Stomach (tissue), 9 donors: ENCODE measurements around the gene RPUSD3. TPM values are rescaled to one million over a fixed set of nuclear protein-coding genes. Genes with fewer than 3 reads are reported as not detected.
"Not testable (repeated sequence)": the region's sequence is repeated elsewhere in the genome, so short reads cannot be mapped to it uniquely, and the experiment has no call there.

Experiments
- DNase-seq, 2 donors: peaks; one replicate each; pipeline versions ENCODE4 v3.0.0 to v3.0.0-alpha.2; 2013 to 2019
- H3K27ac ChIP-seq, 5 donors: fragments of 200-600 bp in 4 of 5; sonication (generic) in 4 of 5; one replicate each; pipeline ENCODE4 v1.5.1; 2013 to 2019; ENCODE audit warnings: mild to moderate bottlenecking in 1 of 5, moderate library complexity in 1 of 5
- H3K27me3 ChIP-seq, 3 donors: fragments of 200-600 bp; sonication (generic); one replicate each; pipeline ENCODE4 v1.5.1; 2017 to 2019; ENCODE audit warnings: mixed run types in 1 of 3
- H3K36me3 ChIP-seq, 4 donors: fragments of 200-600 bp; sonication (generic); 1 replicate in 3 of 4; 2 replicates in 1 of 4; pipeline ENCODE4 v1.5.1; 2016 to 2019
- H3K4me1 ChIP-seq, 4 donors: fragments of 200-600 bp; sonication (generic); one replicate each; pipeline ENCODE4 v1.5.1; 2016 to 2019
- H3K4me3 ChIP-seq, 4 donors: fragments of 200-600 bp; sonication (generic) in 3 of 4; one replicate each; pipeline ENCODE4 v1.5.1; 2016 to 2019; ENCODE audit warnings: mild to moderate bottlenecking in 1 of 4
- H3K9me3 ChIP-seq, 4 donors: fragments of 200-600 bp; sonication (generic); one replicate each; pipeline ENCODE4 v1.5.1; 2016 to 2019
- EP300 ChIP-seq: sonication (generic); formaldehyde crosslinking; IDR thresholded peaks from one replicate; pipeline ENCODE4 v1.6.1; 2017; ENCODE audit warnings: antibody characterized with exemption
- POLR2A ChIP-seq, 4 donors: fragments of 450-650 bp; IDR thresholded peaks; one replicate each; pipeline ENCODE4 v1.6.1; 2016; ENCODE audit warnings: antibody characterized with exemption in 4 of 4, control low read depth in 2 of 4, mild to moderate bottlenecking in 1 of 4, moderate library complexity in 1 of 4
- POLR2AphosphoS5 ChIP-seq, 3 donors: sonication (generic); formaldehyde crosslinking; IDR thresholded peaks; one replicate each; pipeline ENCODE4 v1.6.1; 2016; ENCODE audit warnings: antibody characterized with exemption in 3 of 3
- WGBS, 5 donors: extraction: QIAGEN DNeasy Blood & Tissue Kit in 3 of 5; methylation state at CpG; one replicate each; pipeline versions ENCODE4 v1.1.5 to v1.1.7; 2013 to 2018; 5-methylcytosine and 5-hydroxymethylcytosine counted together
- intact Hi-C: fragments of 100-400 bp; cut with DNase I; formaldehyde crosslinking; loops from one replicate; pipeline ENCODE4 v1.15.1; 2023; ENCODE audit warnings: low total_unique reads
- polyA plus RNA-seq, 3 donors: library from polyadenylated mRNA; stranded (reverse); fragments of 200-250 nt; gene quantifications; one replicate each; pipeline ENCODE4 v1.2.3, GENCODE V29; 2013
- total RNA-seq, 5 donors: library from RNA; depleted of rRNA; stranded (reverse); fragments of >200 nt; gene quantifications; one replicate each; pipeline versions ENCODE4 v1.1.0 to v1.2.3, GENCODE V29; 2014 to 2016
- TF ChIP-seq, protein P1 (sequence below), 7 experiments: fragments of 450-650 bp in 4 of 7; fragments of 200-600 bp in 3 of 7; sonication (generic) in 3 of 7; IDR thresholded peaks; one replicate each; pipeline ENCODE4 v1.5.1; 2016 to 2019; ENCODE audit warnings: antibody characterized with exemption in 7 of 7, control low read depth in 2 of 7, mild to moderate bottlenecking in 1 of 7
- donor health status: healthy with polysubstance abuse.
- donor health status: Bipolar disorder and iron deficiency.
- donor health status: healthy.

RPUSD3 gene
- total and polyA plus RNA-seq, 8 donors: 6.4 to 62.9 (median 29.1) TPM

GRCh38 chr3:9859530-9860025 is 15.8 kb upstream of the RPUSD3 start:
- no peak for DNase-seq
- intact Hi-C loops: no loop called here
- peaks cover 14 to 25% (median 19%) of the 10 kb centered on the region in 4 donors for H3K4me1 ChIP-seq
- no peak overlapping the region for H3K27ac ChIP-seq
- 84 to 88% (median 87%) methylated on average over 10 to 12 of the region's 12 CpGs for WGBS, 5 donors
- no peaks in the 10 kb centered on the region for H3K27me3 ChIP-seq
- no peaks in the 10 kb centered on the region for H3K36me3 ChIP-seq
- no peaks in the 10 kb centered on the region for H3K9me3 ChIP-seq
- no peak overlapping the region for H3K4me3 ChIP-seq
- TF ChIP-seq EP300: no peak

GRCh38 chr3:9855594-9855993 is 11.8 kb upstream of the RPUSD3 start:
- Histone ChIP-seq H3K27me3 (no peaks in the 10 kb centered on the region), H3K36me3 (no peaks in the 10 kb centered on the region), H3K27ac (no peak overlapping the region), H3K4me1 (peaks cover 0 to 10% (median 0%) of the 10 kb centered on the region in 4 donors), H3K4me3 (no peak overlapping the region), H3K9me3 (no peaks in the 10 kb centered on the region)
- DNase-seq: no peak
- 94 to 100% (median 99%) methylated on average over 1 to 3 of the region's 3 CpGs for WGBS, 5 donors
- intact Hi-C loops: no loop called here
- TF ChIP-seq POLR2A (IDR thresholded peaks at IDR 0.05) (no peak), POLR2AphosphoS5 (IDR thresholded peaks at IDR 0.05) (no peak), EP300 (no peak)
- TF ChIP-seq, protein P1, sequence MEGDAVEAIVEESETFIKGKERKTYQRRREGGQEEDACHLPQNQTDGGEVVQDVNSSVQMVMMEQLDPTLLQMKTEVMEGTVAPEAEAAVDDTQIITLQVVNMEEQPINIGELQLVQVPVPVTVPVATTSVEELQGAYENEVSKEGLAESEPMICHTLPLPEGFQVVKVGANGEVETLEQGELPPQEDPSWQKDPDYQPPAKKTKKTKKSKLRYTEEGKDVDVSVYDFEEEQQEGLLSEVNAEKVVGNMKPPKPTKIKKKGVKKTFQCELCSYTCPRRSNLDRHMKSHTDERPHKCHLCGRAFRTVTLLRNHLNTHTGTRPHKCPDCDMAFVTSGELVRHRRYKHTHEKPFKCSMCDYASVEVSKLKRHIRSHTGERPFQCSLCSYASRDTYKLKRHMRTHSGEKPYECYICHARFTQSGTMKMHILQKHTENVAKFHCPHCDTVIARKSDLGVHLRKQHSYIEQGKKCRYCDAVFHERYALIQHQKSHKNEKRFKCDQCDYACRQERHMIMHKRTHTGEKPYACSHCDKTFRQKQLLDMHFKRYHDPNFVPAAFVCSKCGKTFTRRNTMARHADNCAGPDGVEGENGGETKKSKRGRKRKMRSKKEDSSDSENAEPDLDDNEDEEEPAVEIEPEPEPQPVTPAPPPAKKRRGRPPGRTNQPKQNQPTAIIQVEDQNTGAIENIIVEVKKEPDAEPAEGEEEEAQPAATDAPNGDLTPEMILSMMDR (IDR thresholded peaks at IDR 0.05): no peak

DNA sequence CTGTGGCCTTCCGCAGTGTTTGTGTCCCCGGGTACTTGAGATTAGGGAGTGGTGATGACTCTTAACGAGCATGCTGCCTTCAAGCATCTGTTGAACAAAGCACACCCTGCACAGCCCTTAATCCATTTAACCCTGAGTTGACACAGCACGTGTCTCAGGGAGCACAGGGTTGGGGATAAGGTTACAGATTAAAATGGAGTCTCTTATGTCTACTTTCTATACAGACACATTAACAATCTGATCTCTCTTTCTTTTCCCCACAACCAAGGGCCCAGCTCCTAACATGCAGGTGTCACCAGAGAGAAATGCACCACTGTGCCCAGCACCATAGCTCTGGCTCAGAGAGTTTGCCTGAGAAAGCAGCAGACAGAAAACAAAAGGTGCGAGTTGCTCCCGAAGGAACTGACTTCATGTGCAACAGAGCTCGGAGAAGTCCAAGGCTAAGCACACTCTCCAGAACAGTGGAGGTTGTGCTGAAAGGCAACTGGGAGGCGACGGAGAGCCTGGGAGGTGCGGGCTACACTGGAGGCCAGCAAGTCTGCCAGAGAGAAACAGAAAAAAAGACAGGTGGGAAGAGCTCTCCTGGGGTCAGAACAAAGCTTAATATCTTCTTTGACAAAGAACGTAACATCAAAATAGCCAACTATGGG is 10.6 kb upstream of the RPUSD3 start:
- peaks cover 0 to 10% (median 0%) of the 10 kb centered on the region in 4 donors for H3K4me1 ChIP-seq
- WGBS, 5 donors: 78 to 84% (median 82%) methylated on average over 11 of the region's 11 CpGs
- H3K27me3 ChIP-seq, intact Hi-C loops, H3K9me3 ChIP-seq, H3K27ac ChIP-seq, H3K4me3 ChIP-seq, H3K36me3 ChIP-seq, DNase-seq: not testable (repeated sequence)

GRCh38 chr3:9852528-9852927 is 8.7 kb upstream of the RPUSD3 start:
- no peaks in the 10 kb centered on the region for H3K9me3 ChIP-seq
- intact Hi-C loops: no loop called here
- no peak for DNase-seq
- TF ChIP-seq POLR2A (IDR thresholded peaks at IDR 0.05) (no peak), POLR2AphosphoS5 (IDR thresholded peaks at IDR 0.05) (no peak), EP300 (no peak)
- TF ChIP-seq, protein P1 (IDR thresholded peaks at IDR 0.05): no peak
- H3K27ac ChIP-seq: no peak overlapping the region
- no peaks in the 10 kb centered on the region for H3K36me3 ChIP-seq
- no peaks in the 10 kb centered on the region for H3K27me3 ChIP-seq
- peak overlapping the region in 1 of 4 donors; percentile 18 for H3K4me3 ChIP-seq
- H3K4me1 ChIP-seq: peaks cover 0 to 10% (median 0%) of the 10 kb centered on the region in 4 donors
- 80 to 92% (median 85%) methylated on average over 6 of the region's 6 CpGs for WGBS, 5 donors

DNA sequence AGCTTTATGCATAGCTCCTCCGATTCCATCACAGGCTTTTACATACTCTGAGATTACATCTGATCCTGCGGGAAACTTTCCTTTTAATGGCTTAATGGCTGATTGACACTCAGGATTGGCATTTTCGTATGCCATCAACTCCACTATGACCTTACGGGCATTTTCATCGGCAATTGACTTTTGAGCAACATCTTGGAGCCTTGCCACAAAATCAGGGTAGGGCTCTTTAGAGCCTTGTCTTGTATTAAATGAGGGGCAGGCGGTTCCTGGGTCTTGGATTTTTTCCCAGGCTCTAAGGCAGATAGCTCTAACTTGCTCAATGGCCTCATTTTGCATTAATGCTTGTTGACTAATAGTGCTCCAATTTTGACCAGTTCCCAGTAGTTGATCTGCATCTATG is 8.1 kb upstream of the RPUSD3 start:
- intact Hi-C loops, H3K27me3 ChIP-seq, H3K27ac ChIP-seq, H3K4me3 ChIP-seq, H3K36me3 ChIP-seq, DNase-seq, H3K9me3 ChIP-seq: not testable (repeated sequence)
- peaks cover 0 to 10% (median 0%) of the 10 kb centered on the region in 4 donors for H3K4me1 ChIP-seq
- 29 to 43% (median 33%) methylated on average over 6 of the region's 6 CpGs for WGBS, 5 donors

DNA sequence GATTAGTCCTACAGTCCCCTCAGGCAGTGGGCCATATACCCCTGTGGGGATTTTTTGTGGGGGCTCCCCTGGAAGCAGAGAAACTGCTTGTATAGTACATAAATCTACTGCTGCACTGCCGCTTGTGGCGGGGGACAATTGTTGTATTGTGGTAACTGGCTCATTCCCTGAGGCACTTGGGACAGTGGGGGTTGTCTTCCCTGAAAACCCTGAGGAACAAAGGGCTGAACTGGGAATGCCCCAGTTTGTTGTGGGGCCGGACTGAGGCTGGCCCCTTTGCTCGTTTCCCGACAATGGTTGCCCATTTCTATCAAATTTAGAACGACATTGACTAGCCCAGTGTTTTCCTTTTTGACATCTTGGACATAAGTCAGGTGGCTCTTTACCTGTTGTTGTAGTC is 7.6 kb upstream of the RPUSD3 start:
- WGBS, 5 donors: 79 to 90% (median 87%) methylated on average over 6 of the region's 6 CpGs
- H3K9me3 ChIP-seq, H3K36me3 ChIP-seq, DNase-seq, intact Hi-C loops, H3K27ac ChIP-seq, H3K4me3 ChIP-seq, H3K27me3 ChIP-seq: not testable (repeated sequence)
- H3K4me1 ChIP-seq: peaks cover 0 to 10% (median 0%) of the 10 kb centered on the region in 4 donors
